Ishikawa (cell line): ENCODE measurements around the gene TAP1.

ENCODE experiments used
- CEBPB ChIP-seq: IDR thresholded peaks from 2 replicates; pipeline ENCODE4 v1.6.1; 2012
- RAD21 ChIP-seq: IDR thresholded peaks from 2 replicates; pipeline ENCODE4 v1.6.1; 2012; ENCODE audit warnings: low read depth
- YY1 ChIP-seq: IDR thresholded peaks from 2 replicates; pipeline ENCODE4 v1.6.1; 2012; ENCODE audit warnings: low read depth
- TF ChIP-seq, protein P1 (sequence below): IDR thresholded peaks from 2 replicates; pipeline ENCODE4 v1.6.1; 2012; ENCODE audit warnings: low read depth, mild to moderate bottlenecking

DNA sequence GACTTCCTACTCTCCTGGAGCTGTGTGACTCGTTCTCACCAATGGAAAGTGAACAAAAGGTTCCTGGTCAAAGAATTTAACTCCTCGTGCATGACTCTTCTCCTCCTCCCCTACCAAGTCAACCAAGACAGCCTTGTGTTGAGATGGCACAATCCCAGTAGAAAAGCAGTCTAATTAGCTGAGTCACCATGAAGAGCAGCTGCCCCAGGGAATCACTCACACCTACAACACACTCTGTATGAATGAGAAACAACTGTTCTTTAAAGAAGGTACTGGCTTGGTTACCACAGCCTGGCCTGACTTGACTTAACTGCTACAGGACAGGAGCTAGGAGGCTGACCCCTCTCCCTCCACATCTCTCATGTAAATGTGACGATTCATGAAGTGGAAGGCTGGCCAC, 33.8 kb downstream of the TAP1 start:
- TF ChIP-seq, protein P1, sequence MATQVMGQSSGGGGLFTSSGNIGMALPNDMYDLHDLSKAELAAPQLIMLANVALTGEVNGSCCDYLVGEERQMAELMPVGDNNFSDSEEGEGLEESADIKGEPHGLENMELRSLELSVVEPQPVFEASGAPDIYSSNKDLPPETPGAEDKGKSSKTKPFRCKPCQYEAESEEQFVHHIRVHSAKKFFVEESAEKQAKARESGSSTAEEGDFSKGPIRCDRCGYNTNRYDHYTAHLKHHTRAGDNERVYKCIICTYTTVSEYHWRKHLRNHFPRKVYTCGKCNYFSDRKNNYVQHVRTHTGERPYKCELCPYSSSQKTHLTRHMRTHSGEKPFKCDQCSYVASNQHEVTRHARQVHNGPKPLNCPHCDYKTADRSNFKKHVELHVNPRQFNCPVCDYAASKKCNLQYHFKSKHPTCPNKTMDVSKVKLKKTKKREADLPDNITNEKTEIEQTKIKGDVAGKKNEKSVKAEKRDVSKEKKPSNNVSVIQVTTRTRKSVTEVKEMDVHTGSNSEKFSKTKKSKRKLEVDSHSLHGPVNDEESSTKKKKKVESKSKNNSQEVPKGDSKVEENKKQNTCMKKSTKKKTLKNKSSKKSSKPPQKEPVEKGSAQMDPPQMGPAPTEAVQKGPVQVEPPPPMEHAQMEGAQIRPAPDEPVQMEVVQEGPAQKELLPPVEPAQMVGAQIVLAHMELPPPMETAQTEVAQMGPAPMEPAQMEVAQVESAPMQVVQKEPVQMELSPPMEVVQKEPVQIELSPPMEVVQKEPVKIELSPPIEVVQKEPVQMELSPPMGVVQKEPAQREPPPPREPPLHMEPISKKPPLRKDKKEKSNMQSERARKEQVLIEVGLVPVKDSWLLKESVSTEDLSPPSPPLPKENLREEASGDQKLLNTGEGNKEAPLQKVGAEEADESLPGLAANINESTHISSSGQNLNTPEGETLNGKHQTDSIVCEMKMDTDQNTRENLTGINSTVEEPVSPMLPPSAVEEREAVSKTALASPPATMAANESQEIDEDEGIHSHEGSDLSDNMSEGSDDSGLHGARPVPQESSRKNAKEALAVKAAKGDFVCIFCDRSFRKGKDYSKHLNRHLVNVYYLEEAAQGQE: no peak
- no peak for TF ChIP-seq CEBPB
- TF ChIP-seq RAD21: no peak
- TF ChIP-seq YY1: no peak
